HL-60 (cell line): ENCODE measurements around the gene RPL26.

ENCODE experiments used
- DNase-seq, 2 experiments: peaks; one replicate each; pipeline ENCODE4 v3.0.0-alpha.2; 2010 to 2020; ENCODE audit warnings: low read depth in 1 of 2, low spot score in 1 of 2
- H3K27ac ChIP-seq: fragments of 250-450 bp; sonication (Bioruptor Pico); replicated peaks from 2 replicates; pipeline ENCODE4 v1.5.1; 2020; ENCODE audit warnings: mild to moderate bottlenecking, moderate library complexity
- H3K27me3 ChIP-seq: fragments of 250-450 bp; sonication (Bioruptor Pico); 2 replicates; pipeline ENCODE4 v1.5.1; 2021; ENCODE audit warnings: mild to moderate bottlenecking, moderate library complexity; ENCODE audit not compliant: insufficient read depth, poor library complexity, severe bottlenecking
- H3K4me3 ChIP-seq: replicated peaks from 2 replicates; pipeline ENCODE4 v1.5.1; 2011; ENCODE audit warnings: mild to moderate bottlenecking, control low read depth, low read length; ENCODE audit not compliant: insufficient read depth
- GABPA ChIP-seq: IDR thresholded peaks from 2 replicates; pipeline ENCODE4 v1.6.1; 2012; ENCODE audit warnings: low read depth
- POLR2AphosphoS5 ChIP-seq: IDR thresholded peaks from 2 replicates; pipeline ENCODE4 v1.6.1; 2012; ENCODE audit warnings: low read depth
- SPI1 ChIP-seq: IDR thresholded peaks from 2 replicates; pipeline ENCODE4 v1.6.1; 2012; ENCODE audit warnings: low read depth, mild to moderate bottlenecking, borderline replicate concordance
- TF ChIP-seq, protein P1 (sequence below): IDR thresholded peaks from one replicate; pipeline ENCODE4 v1.5.1; 2011; ENCODE audit warnings: low read length, control low read depth, inconsistent platforms; ENCODE audit not compliant: insufficient read depth
- TF ChIP-seq, protein P2 (sequence below): IDR thresholded peaks from 2 replicates; pipeline ENCODE4 v1.6.1; 2012; ENCODE audit warnings: low read depth; ENCODE audit not compliant: insufficient replicate concordance

Gene RPL26

GRCh38 chr17:8426094-8426720, 43.2 kb upstream of the RPL26 start:
- Histone ChIP-seq H3K27ac (no peak overlapping the region), H3K4me3 (no peak overlapping the region), H3K27me3 (no peaks in the 10 kb centered on the region)
- no peak for TF ChIP-seq SPI1
- no peak for TF ChIP-seq POLR2AphosphoS5
- TF ChIP-seq, protein P1, sequence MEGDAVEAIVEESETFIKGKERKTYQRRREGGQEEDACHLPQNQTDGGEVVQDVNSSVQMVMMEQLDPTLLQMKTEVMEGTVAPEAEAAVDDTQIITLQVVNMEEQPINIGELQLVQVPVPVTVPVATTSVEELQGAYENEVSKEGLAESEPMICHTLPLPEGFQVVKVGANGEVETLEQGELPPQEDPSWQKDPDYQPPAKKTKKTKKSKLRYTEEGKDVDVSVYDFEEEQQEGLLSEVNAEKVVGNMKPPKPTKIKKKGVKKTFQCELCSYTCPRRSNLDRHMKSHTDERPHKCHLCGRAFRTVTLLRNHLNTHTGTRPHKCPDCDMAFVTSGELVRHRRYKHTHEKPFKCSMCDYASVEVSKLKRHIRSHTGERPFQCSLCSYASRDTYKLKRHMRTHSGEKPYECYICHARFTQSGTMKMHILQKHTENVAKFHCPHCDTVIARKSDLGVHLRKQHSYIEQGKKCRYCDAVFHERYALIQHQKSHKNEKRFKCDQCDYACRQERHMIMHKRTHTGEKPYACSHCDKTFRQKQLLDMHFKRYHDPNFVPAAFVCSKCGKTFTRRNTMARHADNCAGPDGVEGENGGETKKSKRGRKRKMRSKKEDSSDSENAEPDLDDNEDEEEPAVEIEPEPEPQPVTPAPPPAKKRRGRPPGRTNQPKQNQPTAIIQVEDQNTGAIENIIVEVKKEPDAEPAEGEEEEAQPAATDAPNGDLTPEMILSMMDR = no peak
- TF ChIP-seq, protein P2, sequence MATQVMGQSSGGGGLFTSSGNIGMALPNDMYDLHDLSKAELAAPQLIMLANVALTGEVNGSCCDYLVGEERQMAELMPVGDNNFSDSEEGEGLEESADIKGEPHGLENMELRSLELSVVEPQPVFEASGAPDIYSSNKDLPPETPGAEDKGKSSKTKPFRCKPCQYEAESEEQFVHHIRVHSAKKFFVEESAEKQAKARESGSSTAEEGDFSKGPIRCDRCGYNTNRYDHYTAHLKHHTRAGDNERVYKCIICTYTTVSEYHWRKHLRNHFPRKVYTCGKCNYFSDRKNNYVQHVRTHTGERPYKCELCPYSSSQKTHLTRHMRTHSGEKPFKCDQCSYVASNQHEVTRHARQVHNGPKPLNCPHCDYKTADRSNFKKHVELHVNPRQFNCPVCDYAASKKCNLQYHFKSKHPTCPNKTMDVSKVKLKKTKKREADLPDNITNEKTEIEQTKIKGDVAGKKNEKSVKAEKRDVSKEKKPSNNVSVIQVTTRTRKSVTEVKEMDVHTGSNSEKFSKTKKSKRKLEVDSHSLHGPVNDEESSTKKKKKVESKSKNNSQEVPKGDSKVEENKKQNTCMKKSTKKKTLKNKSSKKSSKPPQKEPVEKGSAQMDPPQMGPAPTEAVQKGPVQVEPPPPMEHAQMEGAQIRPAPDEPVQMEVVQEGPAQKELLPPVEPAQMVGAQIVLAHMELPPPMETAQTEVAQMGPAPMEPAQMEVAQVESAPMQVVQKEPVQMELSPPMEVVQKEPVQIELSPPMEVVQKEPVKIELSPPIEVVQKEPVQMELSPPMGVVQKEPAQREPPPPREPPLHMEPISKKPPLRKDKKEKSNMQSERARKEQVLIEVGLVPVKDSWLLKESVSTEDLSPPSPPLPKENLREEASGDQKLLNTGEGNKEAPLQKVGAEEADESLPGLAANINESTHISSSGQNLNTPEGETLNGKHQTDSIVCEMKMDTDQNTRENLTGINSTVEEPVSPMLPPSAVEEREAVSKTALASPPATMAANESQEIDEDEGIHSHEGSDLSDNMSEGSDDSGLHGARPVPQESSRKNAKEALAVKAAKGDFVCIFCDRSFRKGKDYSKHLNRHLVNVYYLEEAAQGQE = no peak
- no peak for TF ChIP-seq GABPA
- no peak for DNase-seq

DNA sequence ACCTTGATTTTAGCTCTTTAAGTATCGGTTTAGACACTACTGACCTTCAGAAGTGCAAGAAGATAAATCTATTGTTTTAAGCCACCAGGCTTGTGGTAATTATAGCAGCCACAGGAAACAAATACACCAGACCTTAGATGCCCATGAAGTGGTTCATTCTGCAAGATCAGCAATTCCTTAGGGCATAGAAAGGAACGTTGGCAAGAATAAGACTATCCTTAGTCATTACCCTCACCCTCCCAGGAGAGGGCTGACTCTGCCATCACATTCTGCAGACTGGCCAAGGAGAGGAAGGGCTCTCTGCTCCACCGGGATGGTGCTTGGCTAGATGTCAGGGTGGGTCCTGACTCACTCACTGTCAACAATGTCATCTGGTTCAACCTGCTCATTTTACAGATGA, 38.6 kb upstream of the RPL26 start:
- TF ChIP-seq GABPA (no peak), POLR2AphosphoS5 (no peak), SPI1 (no peak)
- TF ChIP-seq, protein P1 = no peak
- TF ChIP-seq, protein P2 = no peak
- Histone ChIP-seq H3K27ac (no peak overlapping the region), H3K27me3 (no peaks in the 10 kb centered on the region), H3K4me3 (no peak overlapping the region)
- DNase-seq = no peak

DNA sequence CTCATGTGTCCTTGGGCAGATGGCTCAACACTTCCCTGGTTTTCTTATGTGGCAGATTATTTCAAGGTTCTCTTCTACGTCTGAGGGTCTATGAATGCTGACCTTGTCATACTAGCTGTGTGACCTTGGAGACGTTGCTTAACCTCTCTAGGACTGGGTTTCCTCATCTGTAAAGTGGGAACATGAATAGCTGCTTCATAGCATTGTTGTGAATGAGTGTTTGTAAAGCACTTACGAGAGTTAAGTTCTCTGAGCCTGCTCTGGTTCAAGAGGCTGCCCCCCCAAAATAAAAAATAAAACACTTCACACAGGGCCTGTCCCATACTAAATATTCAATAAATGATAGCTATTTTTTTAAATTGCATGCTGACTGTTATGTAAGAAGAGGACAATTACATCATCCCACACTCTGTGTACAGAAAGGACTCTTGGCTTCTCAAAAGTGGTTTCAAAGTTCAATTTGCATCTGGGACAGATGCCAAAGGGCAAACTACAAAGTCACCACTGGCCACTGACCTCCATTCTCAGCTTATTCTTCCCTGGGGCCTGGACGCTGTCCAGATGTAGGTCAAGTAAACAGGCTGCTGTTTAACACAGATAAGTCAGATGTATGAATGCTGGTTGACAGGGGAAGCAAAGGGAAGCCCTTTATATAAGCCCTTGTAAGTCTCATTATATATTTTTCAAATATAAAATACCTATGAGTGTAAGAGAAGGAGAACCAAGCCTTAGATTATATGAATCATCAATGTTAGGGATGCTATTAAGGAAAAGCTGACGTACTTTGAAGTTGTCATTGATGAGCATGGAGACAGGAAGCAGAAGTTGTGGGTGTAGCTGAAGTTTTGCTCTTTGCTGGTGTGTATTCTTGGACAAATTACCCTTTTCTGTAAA, 37.3 kb upstream of the RPL26 start:
- no peak for DNase-seq
- Histone ChIP-seq H3K27me3 (no peaks in the 10 kb centered on the region), H3K4me3 (no peak overlapping the region), H3K27ac (peak overlapping the region; percentile 48)
- TF ChIP-seq, protein P1 = no peak
- TF ChIP-seq POLR2AphosphoS5 (no peak), SPI1 (no peak), GABPA (no peak)
- TF ChIP-seq, protein P2 = no peak
